Measurements from ENCODE around the gene ARGFX.
"Not testable (repeated sequence)": the region's sequence is repeated elsewhere in the genome, so short reads cannot be mapped to it uniquely, and the experiment has no call there.

Gene ARGFX

GRCh38 chr3:121567649-121568048 is at the start of gene ARGFX:
Gene ARGFX, plus strand, starts transcription at chr3:121567949. Its CDS starts 2,765 bp downstream, at chr3:121570714.
- DNase-seq: no peak

GRCh38 chr3:121517953-121518655 is 49.6 kb upstream of the ARGFX start:
- DNase-seq: no peak

- DNase-seq: no peak
Observed at GRCh38 chr3:121520510-121520909, 47.2 kb upstream of the ARGFX start.

- no peak for DNase-seq
Observed at GRCh38 chr3:121529308-121529707, 38.4 kb upstream of the ARGFX start.

- DNase-seq: no peak
Observed at GRCh38 chr3:121531269-121531668, 36.5 kb upstream of the ARGFX start.

- DNase-seq: no peak
Observed at GRCh38 chr3:121542924-121543323, 24.8 kb upstream of the ARGFX start.

- no peak for DNase-seq
Observed at GRCh38 chr3:121545049-121545573, 22.6 kb upstream of the ARGFX start.

- peak; percentile 88 for DNase-seq
Observed at GRCh38 chr3:121545574-121546455, 21.9 kb upstream of the ARGFX start, which contains the start of gene POLQ. Gene POLQ, minus strand, starts transcription at chr3:121545988. Its CDS starts 111 bp downstream, at chr3:121545877.

- no peak for DNase-seq
Observed at GRCh38 chr3:121552379-121552778, 15.4 kb upstream of the ARGFX start.

- DNase-seq: no peak
Observed at GRCh38 chr3:121552797-121553196, 15.0 kb upstream of the ARGFX start.

GRCh38 chr3:121557426-121557934 is 10.3 kb upstream of the ARGFX start:
- no peak for DNase-seq

GRCh38 chr3:121562148-121562547 is 5.6 kb upstream of the ARGFX start:
- DNase-seq: no peak

- no peak for DNase-seq
Observed at GRCh38 chr3:121566773-121567172, 976 bp upstream of the ARGFX start.

- no peak for DNase-seq
Observed at GRCh38 chr3:121574449-121574848, 6.7 kb downstream of the ARGFX start.

GRCh38 chr3:121581691-121582090 is 13.9 kb downstream of the ARGFX start:
- no peak for DNase-seq

- DNase-seq: no peak
Observed at GRCh38 chr3:121584418-121584817, 16.7 kb downstream of the ARGFX start.

- no peak for DNase-seq
Observed at GRCh38 chr3:121592856-121593702, 25.3 kb downstream of the ARGFX start, which contains the start of gene FBXO40. Gene FBXO40, plus strand, starts transcription at chr3:121593379. Its CDS starts 27,197 bp downstream, at chr3:121620576.

GRCh38 chr3:121593806-121594205 is 26.1 kb downstream of the ARGFX start:
- not testable (repeated sequence) for DNase-seq

- no peak for DNase-seq
Observed at GRCh38 chr3:121594850-121595249, 27.1 kb downstream of the ARGFX start.

GRCh38 chr3:121595765-121596406 is 28.1 kb downstream of the ARGFX start:
- DNase-seq: no peak

- DNase-seq: no peak
Observed at GRCh38 chr3:121598564-121598963, 30.8 kb downstream of the ARGFX start.

GRCh38 chr3:121599900-121600299 is 32.2 kb downstream of the ARGFX start:
- not testable (repeated sequence) for DNase-seq

Measured in activated naive CD4-positive, alpha-beta T cell treated with anti-CD3 and anti-CD28 coated beads, Interleukin-2, amount 50 U/mL, for 16 hours (primary cell).